ENCODE results near the gene ALKBH2.

DNA sequence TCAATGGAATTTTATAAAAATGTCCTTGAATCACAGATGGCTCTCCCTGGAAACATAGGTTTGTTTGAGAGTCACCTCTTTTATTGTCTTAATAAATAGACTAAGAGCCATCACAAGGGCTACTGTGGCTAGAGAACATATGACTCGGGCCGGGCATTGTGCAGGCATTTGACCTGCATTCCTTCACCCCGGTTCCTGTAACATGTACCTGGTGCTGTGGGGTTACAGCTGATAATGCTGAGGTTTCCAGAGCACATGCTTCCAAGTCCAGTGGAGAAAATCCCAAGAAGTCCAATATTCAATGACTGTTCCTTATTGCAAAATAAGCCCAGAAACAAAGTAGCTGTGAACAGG is 22.1 kb upstream of the ALKBH2 start:
- TF ChIP-seq, protein P1, sequence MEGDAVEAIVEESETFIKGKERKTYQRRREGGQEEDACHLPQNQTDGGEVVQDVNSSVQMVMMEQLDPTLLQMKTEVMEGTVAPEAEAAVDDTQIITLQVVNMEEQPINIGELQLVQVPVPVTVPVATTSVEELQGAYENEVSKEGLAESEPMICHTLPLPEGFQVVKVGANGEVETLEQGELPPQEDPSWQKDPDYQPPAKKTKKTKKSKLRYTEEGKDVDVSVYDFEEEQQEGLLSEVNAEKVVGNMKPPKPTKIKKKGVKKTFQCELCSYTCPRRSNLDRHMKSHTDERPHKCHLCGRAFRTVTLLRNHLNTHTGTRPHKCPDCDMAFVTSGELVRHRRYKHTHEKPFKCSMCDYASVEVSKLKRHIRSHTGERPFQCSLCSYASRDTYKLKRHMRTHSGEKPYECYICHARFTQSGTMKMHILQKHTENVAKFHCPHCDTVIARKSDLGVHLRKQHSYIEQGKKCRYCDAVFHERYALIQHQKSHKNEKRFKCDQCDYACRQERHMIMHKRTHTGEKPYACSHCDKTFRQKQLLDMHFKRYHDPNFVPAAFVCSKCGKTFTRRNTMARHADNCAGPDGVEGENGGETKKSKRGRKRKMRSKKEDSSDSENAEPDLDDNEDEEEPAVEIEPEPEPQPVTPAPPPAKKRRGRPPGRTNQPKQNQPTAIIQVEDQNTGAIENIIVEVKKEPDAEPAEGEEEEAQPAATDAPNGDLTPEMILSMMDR (conservative IDR thresholded peaks at IDR 0.05; ENCODE audit: low read length) = no peak
- no peak for TF ChIP-seq EZH2phosphoT487 (IDR thresholded peaks at IDR 0.05; ENCODE audit: borderline replicate concordance)
